GM20431 (cell line): ENCODE data around the gene CFHR1.

Experiments
- in situ Hi-C: fragments of 300-500 bp; cut with MseI, MboI; formaldehyde crosslinking; loops from one replicate; pipeline ENCODE4 v1.15.0; 2020; ENCODE audit warnings: low sequenced_read_pairs; ENCODE audit not compliant: unreplicated experiment

The CFHR1 gene

GRCh38 chr1:196873385-196873784 is 53.9 kb downstream of the CFHR1 start:
- in situ Hi-C loops, result no loop called here

GRCh38 chr1:196875935-196876334 is 56.4 kb downstream of the CFHR1 start:
- in situ Hi-C loops, result no loop called here

- in situ Hi-C loops, result no loop called here
Measured at GRCh38 chr1:196877964-196878363, 58.4 kb downstream of the CFHR1 start.
